ENCODE results near the gene COPE.
"Not testable (repeated sequence)": the region's sequence is repeated elsewhere in the genome, so short reads cannot be mapped to it uniquely, and the experiment has no call there.

COPE gene

GRCh38 chr19:18904334-18905057 is 14.7 kb downstream of the COPE start:
- no peak overlapping the region for H3K23ac ChIP-seq (ENCODE audit: low read depth, low read length, poor library complexity)
- peaks cover 7% of the 10 kb centered on the region for H3K79me1 ChIP-seq (ENCODE audit: low read depth, low read length)
- no peaks in the 10 kb centered on the region for H3K4me1 ChIP-seq (ENCODE audit: control insufficient read depth in 2 of 2, insufficient read depth in 1 of 2, low read depth in 1 of 2, low read length in 2 of 2)
- no CpG with 5 or more reads among the region's 25 CpGs for WGBS, 2 donors (ENCODE audit: extremely low coverage in 2 of 2, insufficient read length in 2 of 2, insufficient replicate concordance in 1 of 2)
- no peak overlapping the region for H3K4me3 ChIP-seq (ENCODE audit: low read length in 2 of 2)
- H4K91ac ChIP-seq (ENCODE audit: low read depth, low read length, poor library complexity): no peak overlapping the region
- H3K36me3 ChIP-seq (replicated peaks in 1 of 2; ENCODE audit: control insufficient read depth in 2 of 2, insufficient read depth in 2 of 2, low read length in 2 of 2): peaks cover 33 to 82% of the 10 kb centered on the region in 2 donors
- no peak overlapping the region for H3K9ac ChIP-seq (ENCODE audit: low read depth, low read length, poor library complexity)
- H3K4me2 ChIP-seq (ENCODE audit: insufficient read depth, low read length, poor library complexity, severe bottlenecking): no peak overlapping the region
- H2AK5ac ChIP-seq (ENCODE audit: low read depth, low read length): no peak overlapping the region
- no peak overlapping the region for H3K14ac ChIP-seq (ENCODE audit: low read length)
- H2BK15ac ChIP-seq (ENCODE audit: low read length): no peak overlapping the region
- peaks cover 0 to 6% of the 10 kb centered on the region in 2 donors for H3K9me3 ChIP-seq (replicated peaks in 1 of 2; ENCODE audit: control insufficient read depth in 2 of 2, insufficient read depth in 1 of 2, low read depth in 1 of 2, low read length in 2 of 2)
- no peaks in the 10 kb centered on the region for H3K27me3 ChIP-seq (ENCODE audit: control insufficient read depth in 3 of 3, insufficient read depth in 3 of 3, low read depth in 1 of 3, low read length in 3 of 3)
- peak overlapping the region; percentile 39 for H2BK5ac ChIP-seq (ENCODE audit: low read length)
- no peak overlapping the region for H4K8ac ChIP-seq (ENCODE audit: low read depth, low read length)
- H2BK120ac ChIP-seq (ENCODE audit: low read depth, low read length): no peak overlapping the region
- no peak overlapping the region for H3K18ac ChIP-seq (ENCODE audit: low read length)
- no peak for DNase-seq (ENCODE audit: low spot score)
- no peak overlapping the region for H3K4ac ChIP-seq (ENCODE audit: low read length)
- H2BK12ac ChIP-seq (ENCODE audit: low read length): no peak overlapping the region
- H2AFZ ChIP-seq (ENCODE audit: low read length): no peak overlapping the region
- no peak overlapping the region for H3K27ac ChIP-seq (replicated peaks; ENCODE audit: low read length)

- Histone ChIP-seq H3K36me3 (replicated peaks in 1 of 2; ENCODE audit: control insufficient read depth in 2 of 2, insufficient read depth in 2 of 2, low read length in 2 of 2) (peaks cover 33 to 82% of the 10 kb centered on the region in 2 donors), H2AK5ac (ENCODE audit: low read depth, low read length) (no peak overlapping the region), H2AFZ (ENCODE audit: low read length) (no peak overlapping the region), H4K8ac (ENCODE audit: low read depth, low read length) (no peak overlapping the region), H2BK5ac (ENCODE audit: low read length) (no peak overlapping the region), H3K27me3 (ENCODE audit: control insufficient read depth in 3 of 3, insufficient read depth in 3 of 3, low read depth in 1 of 3, low read length in 3 of 3) (no peaks in the 10 kb centered on the region), H3K79me1 (ENCODE audit: low read depth, low read length) (peaks cover 7% of the 10 kb centered on the region), H3K14ac (ENCODE audit: low read length) (peak overlapping the region; percentile 38), H3K4ac (ENCODE audit: low read length) (no peak overlapping the region), H2BK12ac (ENCODE audit: low read length) (peak overlapping the region; percentile 22), H3K23ac (ENCODE audit: low read depth, low read length, poor library complexity) (peak overlapping the region; percentile 65), H4K91ac (ENCODE audit: low read depth, low read length, poor library complexity) (no peak overlapping the region), H3K18ac (ENCODE audit: low read length) (no peak overlapping the region), H3K27ac (replicated peaks; ENCODE audit: low read length) (no peak overlapping the region), H3K9me3 (replicated peaks in 1 of 2; ENCODE audit: control insufficient read depth in 2 of 2, insufficient read depth in 1 of 2, low read depth in 1 of 2, low read length in 2 of 2) (peaks cover 0 to 6% of the 10 kb centered on the region in 2 donors), H3K4me3 (ENCODE audit: low read length in 2 of 2) (no peak overlapping the region), H3K4me1 (ENCODE audit: control insufficient read depth in 2 of 2, insufficient read depth in 1 of 2, low read depth in 1 of 2, low read length in 2 of 2) (peaks cover 0 to 6% of the 10 kb centered on the region in 2 donors), H3K9ac (ENCODE audit: low read depth, low read length, poor library complexity) (peak overlapping the region; percentile 60), H3K4me2 (ENCODE audit: insufficient read depth, low read length, poor library complexity, severe bottlenecking) (no peak overlapping the region), H2BK15ac (ENCODE audit: low read length) (no peak overlapping the region), H2BK120ac (ENCODE audit: low read depth, low read length) (peak overlapping the region; percentile 18)
- DNase-seq (ENCODE audit: low spot score): no peak
- no CpG with 5 or more reads among the region's 29 CpGs for whole genome bisulfite sequencing, 2 donors (ENCODE audit: extremely low coverage in 2 of 2, insufficient read length in 2 of 2, insufficient replicate concordance in 1 of 2)
These were observed 15.8 kb downstream of the COPE start for GRCh38 chr19:18903156-18904037.

GRCh38 chr19:18902519-18902918 is 16.7 kb downstream of the COPE start:
- H3K4me1 ChIP-seq (ENCODE audit: control insufficient read depth in 2 of 2, insufficient read depth in 1 of 2, low read depth in 1 of 2, low read length in 2 of 2): peaks cover 0 to 11% of the 10 kb centered on the region in 2 donors
- WGBS, 2 donors (ENCODE audit: extremely low coverage in 2 of 2, insufficient read length in 2 of 2, insufficient replicate concordance in 1 of 2): no CpG with 5 or more reads among the region's 5 CpGs

GRCh38 chr19:18901491-18901890 is 17.7 kb downstream of the COPE start:
- H3K9ac ChIP-seq (ENCODE audit: low read depth, low read length, poor library complexity): peak overlapping the region; percentile 9
- H4K91ac ChIP-seq (ENCODE audit: low read depth, low read length, poor library complexity): no peak overlapping the region
- WGBS, 2 donors (ENCODE audit: extremely low coverage in 2 of 2, insufficient read length in 2 of 2, insufficient replicate concordance in 1 of 2): no CpG with 5 or more reads among the region's 7 CpGs
- no peak overlapping the region for H3K4me2 ChIP-seq (ENCODE audit: insufficient read depth, low read length, poor library complexity, severe bottlenecking)
- H3K4ac ChIP-seq (ENCODE audit: low read length): no peak overlapping the region
- no peak overlapping the region for H2AK5ac ChIP-seq (ENCODE audit: low read depth, low read length)
- H3K4me3 ChIP-seq (ENCODE audit: low read length in 2 of 2): no peak overlapping the region
- H2AFZ ChIP-seq (ENCODE audit: low read length): no peak overlapping the region
- H3K36me3 ChIP-seq (replicated peaks in 1 of 2; ENCODE audit: control insufficient read depth in 2 of 2, insufficient read depth in 2 of 2, low read length in 2 of 2): peaks cover 21 to 65% of the 10 kb centered on the region in 2 donors
- H2BK120ac ChIP-seq (ENCODE audit: low read depth, low read length): no peak overlapping the region
- DNase-seq (ENCODE audit: low spot score): no peak
- no peak overlapping the region for H4K8ac ChIP-seq (ENCODE audit: low read depth, low read length)
- no peak overlapping the region for H2BK15ac ChIP-seq (ENCODE audit: low read length)
- H3K27me3 ChIP-seq (ENCODE audit: control insufficient read depth in 3 of 3, insufficient read depth in 3 of 3, low read depth in 1 of 3, low read length in 3 of 3): peaks cover 0 to 4% (median 0%) of the 10 kb centered on the region in 3 experiments
- H3K79me1 ChIP-seq (ENCODE audit: low read depth, low read length): peaks cover 7% of the 10 kb centered on the region
- H3K27ac ChIP-seq (replicated peaks; ENCODE audit: low read length): no peak overlapping the region
- peak overlapping the region; percentile 60 for H2BK5ac ChIP-seq (ENCODE audit: low read length)
- peaks cover 0 to 8% of the 10 kb centered on the region in 2 donors for H3K9me3 ChIP-seq (replicated peaks in 1 of 2; ENCODE audit: control insufficient read depth in 2 of 2, insufficient read depth in 1 of 2, low read depth in 1 of 2, low read length in 2 of 2)
- no peak overlapping the region for H3K14ac ChIP-seq (ENCODE audit: low read length)
- H3K23ac ChIP-seq (ENCODE audit: low read depth, low read length, poor library complexity): peak overlapping the region; percentile 80
- no peak overlapping the region for H3K18ac ChIP-seq (ENCODE audit: low read length)
- peaks cover 0 to 13% of the 10 kb centered on the region in 2 donors for H3K4me1 ChIP-seq (ENCODE audit: control insufficient read depth in 2 of 2, insufficient read depth in 1 of 2, low read depth in 1 of 2, low read length in 2 of 2)
- no peak overlapping the region for H2BK12ac ChIP-seq (ENCODE audit: low read length)

More at GRCh38 chr19:18902519-18902918, 16.7 kb downstream of the COPE start:
- H3K4me3 ChIP-seq (ENCODE audit: low read length in 2 of 2); H2BK12ac ChIP-seq (ENCODE audit: low read length); H3K18ac ChIP-seq (ENCODE audit: low read length); H3K23ac ChIP-seq (ENCODE audit: low read depth, low read length, poor library complexity); H3K79me1 ChIP-seq (ENCODE audit: low read depth, low read length); H3K27ac ChIP-seq (replicated peaks; ENCODE audit: low read length); DNase-seq (ENCODE audit: low spot score); H2BK5ac ChIP-seq (ENCODE audit: low read length); H3K9me3 ChIP-seq (replicated peaks in 1 of 2; ENCODE audit: control insufficient read depth in 2 of 2, insufficient read depth in 1 of 2, low read depth in 1 of 2, low read length in 2 of 2); H2BK120ac ChIP-seq (ENCODE audit: low read depth, low read length); H3K4me2 ChIP-seq (ENCODE audit: insufficient read depth, low read length, poor library complexity, severe bottlenecking); H3K9ac ChIP-seq (ENCODE audit: low read depth, low read length, poor library complexity); H4K91ac ChIP-seq (ENCODE audit: low read depth, low read length, poor library complexity); H3K14ac ChIP-seq (ENCODE audit: low read length); H4K8ac ChIP-seq (ENCODE audit: low read depth, low read length); H2AFZ ChIP-seq (ENCODE audit: low read length); H2BK15ac ChIP-seq (ENCODE audit: low read length); H3K4ac ChIP-seq (ENCODE audit: low read length); H3K27me3 ChIP-seq (ENCODE audit: control insufficient read depth in 3 of 3, insufficient read depth in 3 of 3, low read depth in 1 of 3, low read length in 3 of 3); H2AK5ac ChIP-seq (ENCODE audit: low read depth, low read length): not testable (repeated sequence)
- H3K36me3 ChIP-seq (replicated peaks in 1 of 2; ENCODE audit: control insufficient read depth in 2 of 2, insufficient read depth in 2 of 2, low read length in 2 of 2): peaks cover 28 to 75% of the 10 kb centered on the region in 2 donors

Data from neuronal stem cell (in vitro differentiated cells).